Panc1 (cell line): ENCODE results near the gene OR2D2.

ENCODE experiments used
- POLR2AphosphoS5 ChIP-seq: IDR thresholded peaks from 2 replicates; pipeline ENCODE4 v1.6.1; 2012; ENCODE audit warnings: mild to moderate bottlenecking, low read depth, low read length, moderate library complexity
- TF ChIP-seq, protein P1 (sequence below), 2 experiments: IDR thresholded peaks; 2 replicates each; pipeline ENCODE4 v1.6.1; 2011 to 2012; ENCODE audit warnings: low read depth in 2 of 2, control low read depth in 1 of 2, low read length in 1 of 2, mild to moderate bottlenecking in 1 of 2, moderate library complexity in 1 of 2; ENCODE audit not compliant: insufficient read depth in 1 of 2
- TF ChIP-seq, protein P2 (sequence below): fragments of 450-650 bp; IDR thresholded peaks from 2 replicates; pipeline ENCODE4 v1.5.1; 2017; ENCODE audit warnings: mild to moderate bottlenecking

DNA sequence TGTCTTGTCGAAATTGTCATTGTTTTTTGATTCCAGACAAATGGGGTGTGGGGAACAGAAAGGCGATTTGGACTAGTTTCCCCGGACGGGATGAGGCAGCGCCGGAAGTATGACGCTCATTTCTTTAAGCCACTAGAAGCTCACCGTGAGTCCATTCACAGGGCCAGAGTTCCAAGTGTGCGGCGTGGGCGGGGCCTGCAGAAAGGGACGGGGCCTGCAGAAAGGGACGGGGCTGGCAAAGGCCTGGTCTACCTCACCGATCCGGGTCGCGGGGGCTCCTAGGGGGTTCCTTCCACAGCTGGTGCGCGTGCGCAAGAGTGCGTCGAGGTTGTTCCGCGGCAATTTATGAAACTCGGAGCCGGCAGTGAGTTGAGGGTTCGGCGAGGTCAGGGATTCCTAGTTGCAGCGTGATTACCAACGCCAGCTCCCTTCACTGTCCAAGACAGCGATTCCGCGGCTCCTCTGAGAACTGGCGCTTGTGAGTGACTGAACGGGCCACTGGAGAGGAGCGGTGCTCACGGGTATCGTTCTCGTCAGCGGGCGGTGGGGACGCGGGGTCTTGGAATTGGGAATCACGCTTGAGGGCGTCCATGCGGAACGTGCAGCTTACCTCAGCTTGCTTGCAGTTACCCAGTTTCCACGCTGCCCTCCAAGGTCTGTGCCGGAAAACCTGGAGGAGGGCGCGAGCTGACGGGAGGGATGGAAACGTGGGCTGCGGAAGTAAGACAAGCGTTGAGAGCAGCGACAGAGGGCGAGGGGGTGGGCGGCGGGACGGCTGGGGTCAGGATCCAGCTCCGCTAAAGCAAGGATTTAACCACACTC lies 34.1 kb upstream of the OR2D2 start, which contains the start of gene ZNF215:
- TF ChIP-seq POLR2AphosphoS5 = no peak; the same call in 1 of the 2 replicates
- TF ChIP-seq, protein P1, sequence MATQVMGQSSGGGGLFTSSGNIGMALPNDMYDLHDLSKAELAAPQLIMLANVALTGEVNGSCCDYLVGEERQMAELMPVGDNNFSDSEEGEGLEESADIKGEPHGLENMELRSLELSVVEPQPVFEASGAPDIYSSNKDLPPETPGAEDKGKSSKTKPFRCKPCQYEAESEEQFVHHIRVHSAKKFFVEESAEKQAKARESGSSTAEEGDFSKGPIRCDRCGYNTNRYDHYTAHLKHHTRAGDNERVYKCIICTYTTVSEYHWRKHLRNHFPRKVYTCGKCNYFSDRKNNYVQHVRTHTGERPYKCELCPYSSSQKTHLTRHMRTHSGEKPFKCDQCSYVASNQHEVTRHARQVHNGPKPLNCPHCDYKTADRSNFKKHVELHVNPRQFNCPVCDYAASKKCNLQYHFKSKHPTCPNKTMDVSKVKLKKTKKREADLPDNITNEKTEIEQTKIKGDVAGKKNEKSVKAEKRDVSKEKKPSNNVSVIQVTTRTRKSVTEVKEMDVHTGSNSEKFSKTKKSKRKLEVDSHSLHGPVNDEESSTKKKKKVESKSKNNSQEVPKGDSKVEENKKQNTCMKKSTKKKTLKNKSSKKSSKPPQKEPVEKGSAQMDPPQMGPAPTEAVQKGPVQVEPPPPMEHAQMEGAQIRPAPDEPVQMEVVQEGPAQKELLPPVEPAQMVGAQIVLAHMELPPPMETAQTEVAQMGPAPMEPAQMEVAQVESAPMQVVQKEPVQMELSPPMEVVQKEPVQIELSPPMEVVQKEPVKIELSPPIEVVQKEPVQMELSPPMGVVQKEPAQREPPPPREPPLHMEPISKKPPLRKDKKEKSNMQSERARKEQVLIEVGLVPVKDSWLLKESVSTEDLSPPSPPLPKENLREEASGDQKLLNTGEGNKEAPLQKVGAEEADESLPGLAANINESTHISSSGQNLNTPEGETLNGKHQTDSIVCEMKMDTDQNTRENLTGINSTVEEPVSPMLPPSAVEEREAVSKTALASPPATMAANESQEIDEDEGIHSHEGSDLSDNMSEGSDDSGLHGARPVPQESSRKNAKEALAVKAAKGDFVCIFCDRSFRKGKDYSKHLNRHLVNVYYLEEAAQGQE (IDR thresholded peaks at IDR 0.05; ENCODE audit: insufficient read depth in 1 of 2, low read depth in 2 of 2, low read length in 1 of 2) = no peak
- TF ChIP-seq, protein P2, sequence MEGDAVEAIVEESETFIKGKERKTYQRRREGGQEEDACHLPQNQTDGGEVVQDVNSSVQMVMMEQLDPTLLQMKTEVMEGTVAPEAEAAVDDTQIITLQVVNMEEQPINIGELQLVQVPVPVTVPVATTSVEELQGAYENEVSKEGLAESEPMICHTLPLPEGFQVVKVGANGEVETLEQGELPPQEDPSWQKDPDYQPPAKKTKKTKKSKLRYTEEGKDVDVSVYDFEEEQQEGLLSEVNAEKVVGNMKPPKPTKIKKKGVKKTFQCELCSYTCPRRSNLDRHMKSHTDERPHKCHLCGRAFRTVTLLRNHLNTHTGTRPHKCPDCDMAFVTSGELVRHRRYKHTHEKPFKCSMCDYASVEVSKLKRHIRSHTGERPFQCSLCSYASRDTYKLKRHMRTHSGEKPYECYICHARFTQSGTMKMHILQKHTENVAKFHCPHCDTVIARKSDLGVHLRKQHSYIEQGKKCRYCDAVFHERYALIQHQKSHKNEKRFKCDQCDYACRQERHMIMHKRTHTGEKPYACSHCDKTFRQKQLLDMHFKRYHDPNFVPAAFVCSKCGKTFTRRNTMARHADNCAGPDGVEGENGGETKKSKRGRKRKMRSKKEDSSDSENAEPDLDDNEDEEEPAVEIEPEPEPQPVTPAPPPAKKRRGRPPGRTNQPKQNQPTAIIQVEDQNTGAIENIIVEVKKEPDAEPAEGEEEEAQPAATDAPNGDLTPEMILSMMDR = no peak
